Neural cell (in vitro differentiated cells): ENCODE data around the gene VAX1.

Experiments used
- EZH2 ChIP-seq: fragments of 200-600, 300-800 bp; shearing (Covaris generic), sonication (generic); IDR thresholded peaks from 2 replicates; pipeline ENCODE4 v1.6.1; 2014; ENCODE audit warnings: antibody characterized with exemption, low read length, borderline replicate concordance, mild to moderate bottlenecking; ENCODE audit not compliant: insufficient read depth, poor library complexity, severe bottlenecking
- POLR2AphosphoS5 ChIP-seq: IDR thresholded peaks from 2 replicates; pipeline ENCODE4 v1.6.1; 2012
- REST ChIP-seq: IDR thresholded peaks from 2 replicates; pipeline ENCODE4 v1.6.1; 2012; ENCODE audit warnings: borderline replicate concordance
- TAF1 ChIP-seq: IDR thresholded peaks from 2 replicates; pipeline ENCODE4 v1.6.1; 2012; ENCODE audit warnings: low read depth
- TF ChIP-seq, protein P1 (sequence below): fragments of 450-650 bp; IDR thresholded peaks from 2 replicates; pipeline ENCODE4 v1.5.1; 2014; ENCODE audit warnings: antibody characterized with exemption, mild to moderate bottlenecking, moderate library complexity; ENCODE audit not compliant: poor library complexity, severe bottlenecking

DNA sequence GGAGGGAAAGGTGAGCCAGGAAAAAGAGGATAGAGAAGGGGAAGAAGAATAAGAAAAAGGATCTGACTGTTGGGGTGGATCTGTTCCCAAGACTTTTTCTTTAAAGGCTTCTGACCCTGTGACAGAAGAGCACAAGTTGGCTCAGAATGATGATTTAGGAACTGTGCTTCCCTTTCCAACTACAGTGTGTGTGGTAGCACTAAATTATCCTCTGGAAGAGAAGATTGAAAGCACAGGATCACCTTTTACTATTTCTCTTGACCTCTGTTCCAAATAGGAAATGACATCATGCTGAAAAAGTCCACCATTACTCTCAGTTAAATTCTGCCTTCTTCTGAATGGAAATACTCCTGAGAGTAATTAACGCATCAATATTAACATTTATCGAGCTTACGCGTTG lies 47.2 kb downstream of the VAX1 start:
- TF ChIP-seq, protein P1, sequence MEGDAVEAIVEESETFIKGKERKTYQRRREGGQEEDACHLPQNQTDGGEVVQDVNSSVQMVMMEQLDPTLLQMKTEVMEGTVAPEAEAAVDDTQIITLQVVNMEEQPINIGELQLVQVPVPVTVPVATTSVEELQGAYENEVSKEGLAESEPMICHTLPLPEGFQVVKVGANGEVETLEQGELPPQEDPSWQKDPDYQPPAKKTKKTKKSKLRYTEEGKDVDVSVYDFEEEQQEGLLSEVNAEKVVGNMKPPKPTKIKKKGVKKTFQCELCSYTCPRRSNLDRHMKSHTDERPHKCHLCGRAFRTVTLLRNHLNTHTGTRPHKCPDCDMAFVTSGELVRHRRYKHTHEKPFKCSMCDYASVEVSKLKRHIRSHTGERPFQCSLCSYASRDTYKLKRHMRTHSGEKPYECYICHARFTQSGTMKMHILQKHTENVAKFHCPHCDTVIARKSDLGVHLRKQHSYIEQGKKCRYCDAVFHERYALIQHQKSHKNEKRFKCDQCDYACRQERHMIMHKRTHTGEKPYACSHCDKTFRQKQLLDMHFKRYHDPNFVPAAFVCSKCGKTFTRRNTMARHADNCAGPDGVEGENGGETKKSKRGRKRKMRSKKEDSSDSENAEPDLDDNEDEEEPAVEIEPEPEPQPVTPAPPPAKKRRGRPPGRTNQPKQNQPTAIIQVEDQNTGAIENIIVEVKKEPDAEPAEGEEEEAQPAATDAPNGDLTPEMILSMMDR, result no peak
- TF ChIP-seq REST (no peak), EZH2 (no peak), POLR2AphosphoS5 (no peak), TAF1 (no peak)
